ENCODE data around the gene KRTAP10-4.
"Not testable (repeated sequence)": the region's sequence is repeated elsewhere in the genome, so short reads cannot be mapped to it uniquely, and the experiment has no call there.

DNA sequence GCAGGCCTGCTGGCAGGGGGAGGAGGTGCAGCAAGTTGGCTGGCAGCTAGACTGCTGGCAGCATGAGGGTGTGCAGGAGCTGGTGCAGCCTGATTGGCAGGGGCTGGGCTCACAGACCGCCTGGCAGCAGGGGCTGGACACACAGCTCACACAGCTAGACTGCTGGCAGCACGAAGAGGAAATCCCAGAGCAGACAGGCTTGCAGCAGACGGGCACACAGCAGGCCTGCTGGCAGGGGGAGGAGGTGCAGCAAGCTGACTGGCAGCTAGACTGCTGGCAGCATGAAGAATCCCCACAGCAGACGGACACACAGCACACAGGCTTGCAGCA lies 18.2 kb downstream of the KRTAP10-4 start:
- TF ChIP-seq POLR2A (IDR thresholded peaks at IDR 0.05; ENCODE audit: low read depth, low read length); TAF1 (IDR thresholded peaks at IDR 0.05; ENCODE audit: low read depth, low read length); PAX5 (IDR thresholded peaks at IDR 0.05; ENCODE audit: insufficient read depth, low read length, severe bottlenecking); POLR2AphosphoS5 (IDR thresholded peaks at IDR 0.05; ENCODE audit: low read depth, low read length); SPI1 (IDR thresholded peaks at IDR 0.05; ENCODE audit: low read depth, low read length); POU2F2 (IDR thresholded peaks at IDR 0.05; ENCODE audit: low read depth, low read length): not testable (repeated sequence)

Measured in GM12891 (cell line).